Epidermal melanocyte (primary cell): ENCODE results near the gene HSPA4.
"Not testable (repeated sequence)": the region's sequence is repeated elsewhere in the genome, so short reads cannot be mapped to it uniquely, and the experiment has no call there.

ENCODE experiments used
- DNase-seq: peaks from one replicate; pipeline ENCODE4 v3.0.0; 2011; ENCODE audit warnings: low spot score; ENCODE audit not compliant: insufficient read length

Gene HSPA4

GRCh38 chr5:133050521-133050920, 1.3 kb upstream of the HSPA4 start:
- DNase-seq = no peak

GRCh38 chr5:133051061-133051541, 712 bp upstream of the HSPA4 start:
- no peak for DNase-seq

- no peak for DNase-seq
Measured at GRCh38 chr5:133052317-133053175, 733 bp downstream of the HSPA4 start.

GRCh38 chr5:133053448-133053847, 1.6 kb downstream of the HSPA4 start:
- no peak for DNase-seq

- DNase-seq = no peak
Measured at GRCh38 chr5:133054697-133055471, 3.1 kb downstream of the HSPA4 start.

GRCh38 chr5:133056891-133057290, 5.1 kb downstream of the HSPA4 start:
- DNase-seq = no peak

- no peak for DNase-seq
Measured at GRCh38 chr5:133059621-133060020, 7.8 kb downstream of the HSPA4 start.

- no peak for DNase-seq
Measured at GRCh38 chr5:133062276-133062675, 10.5 kb downstream of the HSPA4 start.

- no peak for DNase-seq
Measured at GRCh38 chr5:133063965-133064364, 12.2 kb downstream of the HSPA4 start.

- DNase-seq = no peak
Measured at GRCh38 chr5:133065471-133065870, 13.7 kb downstream of the HSPA4 start.

GRCh38 chr5:133066045-133066444, 14.2 kb downstream of the HSPA4 start:
- no peak for DNase-seq

GRCh38 chr5:133072021-133072420, 20.2 kb downstream of the HSPA4 start:
- no peak for DNase-seq

GRCh38 chr5:133075572-133076536, 24.0 kb downstream of the HSPA4 start:
- no peak for DNase-seq

GRCh38 chr5:133079048-133079447, 27.2 kb downstream of the HSPA4 start:
- DNase-seq = no peak

- no peak for DNase-seq
Measured at GRCh38 chr5:133081036-133081435, 29.2 kb downstream of the HSPA4 start.

- no peak for DNase-seq
Measured at GRCh38 chr5:133081703-133082102, 29.9 kb downstream of the HSPA4 start.

- no peak for DNase-seq
Measured at GRCh38 chr5:133082128-133082527, 30.3 kb downstream of the HSPA4 start.

GRCh38 chr5:133083901-133084300, 32.1 kb downstream of the HSPA4 start:
- no peak for DNase-seq

- DNase-seq = not testable (repeated sequence)
Measured at GRCh38 chr5:133085171-133085570, 33.4 kb downstream of the HSPA4 start.

GRCh38 chr5:133086366-133086875, 34.6 kb downstream of the HSPA4 start:
- no peak for DNase-seq

- no peak for DNase-seq
Measured at GRCh38 chr5:133088064-133088463, 36.3 kb downstream of the HSPA4 start.
